ENCODE data around the gene NUDT9.

NUDT9 gene

GRCh38 chr4:87422104-87423052, at the start of gene NUDT9:
Gene NUDT9 (plus strand): TSS chr4:87422573. CDS start chr4:87422906, 333 bp downstream.
- H3K4me3 ChIP-seq (ENCODE audit: low read length): peak within 1 kb of the TSS; percentile 69
- H3K9me3 ChIP-seq (replicated peaks; ENCODE audit: insufficient read depth, low read length): no peaks in the 10 kb centered on the region
- H3F3A ChIP-seq (ENCODE audit: insufficient read depth, low read length): peaks cover 8% of the 10 kb centered on the region; the same call in 1 of the 2 replicates
- peak within 1 kb of the TSS; percentile 68 for H2AFZ ChIP-seq (ENCODE audit: low read length)
- peak within 1 kb of the TSS; percentile 89 for H3K4me2 ChIP-seq (ENCODE audit: low read depth, low read length)
- no peaks in the 10 kb centered on the region for H3K27me3 ChIP-seq (replicated peaks; ENCODE audit: insufficient read depth, low read length)
- no peaks in the 10 kb centered on the region for H3K36me3 ChIP-seq (replicated peaks; ENCODE audit: insufficient read depth, low read length)
- TF ChIP-seq CTCF (IDR thresholded peaks at IDR 0.05; ENCODE audit: low read length): 0 out of 2 replicates have a peak, but pooled peaks have one; percentile 4
- no peak for TF ChIP-seq EZH2 (optimal IDR thresholded peaks at IDR 0.05; ENCODE audit: low read depth, low read length)
- TF ChIP-seq EZH2phosphoT487 (IDR thresholded peaks at IDR 0.05; ENCODE audit: low read length): no peak
- peak; percentile 89 for DNase-seq
- no peaks in the 10 kb centered on the region for H4K20me1 ChIP-seq (ENCODE audit: insufficient read depth, low read length)
- no peaks in the 10 kb centered on the region for H3K9me2 ChIP-seq (replicated peaks; ENCODE audit: insufficient read depth, low read length)
- H3K4me1 ChIP-seq (ENCODE audit: low read length): 0 out of 2 replicates have a peak, but pooled peaks cover 7% of the 10 kb centered on the region
- H3K27ac ChIP-seq (ENCODE audit: low read length): peak within 1 kb of the TSS; percentile 86
- H3K9ac ChIP-seq (ENCODE audit: low read length): peak within 1 kb of the TSS; percentile 69
- peaks cover 26% of the 10 kb centered on the region for H3K79me2 ChIP-seq (ENCODE audit: low read length)

- H2AFZ ChIP-seq (ENCODE audit: low read length): no peak overlapping the region
- no peaks in the 10 kb centered on the region for H3K27me3 ChIP-seq (replicated peaks; ENCODE audit: insufficient read depth, low read length)
- H3K9ac ChIP-seq (ENCODE audit: low read length): no peak overlapping the region
- no peak overlapping the region for H3K4me3 ChIP-seq (ENCODE audit: low read length)
- peaks cover 8% of the 10 kb centered on the region; the same call in 1 of the 2 replicates for H3K4me1 ChIP-seq (ENCODE audit: low read length)
- H3K9me3 ChIP-seq (replicated peaks; ENCODE audit: insufficient read depth, low read length): no peaks in the 10 kb centered on the region
- peak; percentile 45 for DNase-seq
- no peak overlapping the region for H3K4me2 ChIP-seq (ENCODE audit: low read depth, low read length)
- H3K9me2 ChIP-seq (replicated peaks; ENCODE audit: insufficient read depth, low read length): no peaks in the 10 kb centered on the region
- no peaks in the 10 kb centered on the region for H3K36me3 ChIP-seq (replicated peaks; ENCODE audit: insufficient read depth, low read length)
- H3K27ac ChIP-seq (ENCODE audit: low read length): no peak overlapping the region
- H4K20me1 ChIP-seq (ENCODE audit: insufficient read depth, low read length): no peaks in the 10 kb centered on the region
- TF ChIP-seq EZH2 (optimal IDR thresholded peaks at IDR 0.05; ENCODE audit: low read depth, low read length) (no peak), EZH2phosphoT487 (IDR thresholded peaks at IDR 0.05; ENCODE audit: low read length) (no peak), CTCF (IDR thresholded peaks at IDR 0.05; ENCODE audit: low read length) (peak; percentile 64)
- no peaks in the 10 kb centered on the region for H3F3A ChIP-seq (ENCODE audit: insufficient read depth, low read length)
- H3K79me2 ChIP-seq (ENCODE audit: low read length): no peaks in the 10 kb centered on the region
Measured at GRCh38 chr4:87375719-87376291, 46.6 kb upstream of the NUDT9 start.

- H3K9me2 ChIP-seq (replicated peaks; ENCODE audit: insufficient read depth, low read length): no peaks in the 10 kb centered on the region
- no peak overlapping the region for H3K4me2 ChIP-seq (ENCODE audit: low read depth, low read length)
- H4K20me1 ChIP-seq (ENCODE audit: insufficient read depth, low read length): no peaks in the 10 kb centered on the region
- H2AFZ ChIP-seq (ENCODE audit: low read length): no peak overlapping the region
- no peaks in the 10 kb centered on the region for H3F3A ChIP-seq (ENCODE audit: insufficient read depth, low read length)
- no peak overlapping the region for H3K4me3 ChIP-seq (ENCODE audit: low read length)
- H3K27ac ChIP-seq (ENCODE audit: low read length): no peak overlapping the region
- H3K9ac ChIP-seq (ENCODE audit: low read length): no peak overlapping the region
- no peak for TF ChIP-seq EZH2 (optimal IDR thresholded peaks at IDR 0.05; ENCODE audit: low read depth, low read length)
- TF ChIP-seq CTCF (IDR thresholded peaks at IDR 0.05; ENCODE audit: low read length): no peak
- TF ChIP-seq EZH2phosphoT487 (IDR thresholded peaks at IDR 0.05; ENCODE audit: low read length): no peak
- H3K79me2 ChIP-seq (ENCODE audit: low read length): no peaks in the 10 kb centered on the region
- H3K4me1 ChIP-seq (ENCODE audit: low read length): peaks cover 8% of the 10 kb centered on the region; the same call in 1 of the 2 replicates
- H3K27me3 ChIP-seq (replicated peaks; ENCODE audit: insufficient read depth, low read length): no peaks in the 10 kb centered on the region
- H3K36me3 ChIP-seq (replicated peaks; ENCODE audit: insufficient read depth, low read length): no peaks in the 10 kb centered on the region
- DNase-seq: no peak
- no peaks in the 10 kb centered on the region for H3K9me3 ChIP-seq (replicated peaks; ENCODE audit: insufficient read depth, low read length)
Measured at GRCh38 chr4:87377816-87378215, 44.6 kb upstream of the NUDT9 start.

Measured in MM.1S (cell line).